Karpas-422 (cell line): ENCODE measurements around the gene DRC1. TPM values are rescaled to one million over a fixed set of nuclear protein-coding genes. Genes with fewer than 3 reads are reported as not detected.
A peak's percentile ranks its signal among the peaks of the same experiment; 100 is the strongest.

Experiments used
- DNase-seq: peaks from one replicate; pipeline ENCODE4 v3.0.0-alpha.2; 2015
- H2AFZ ChIP-seq: fragments of 200-600 bp; sonication (generic); 2 replicates; pipeline ENCODE4 v1.6.1; 2014; ENCODE audit warnings: antibody characterized with exemption, low read length, mixed read lengths
- H3K27ac ChIP-seq: fragments of 200-600 bp; sonication (generic); 2 replicates; pipeline ENCODE4 v1.5.1; 2014; ENCODE audit warnings: mild to moderate bottlenecking, low read length, moderate library complexity
- H3K27me3 ChIP-seq: fragments of 200-600 bp; sonication (generic); 2 replicates; pipeline ENCODE4 v1.6.1; 2014; ENCODE audit warnings: low read length, mixed read lengths
- H3K36me3 ChIP-seq: fragments of 200-600 bp; sonication (generic); 2 replicates; pipeline ENCODE4 v1.6.1; 2014; ENCODE audit warnings: low read length, mixed read lengths; ENCODE audit not compliant: insufficient read depth
- H3K4me1 ChIP-seq: fragments of 200-600 bp; sonication (generic); 2 replicates; pipeline ENCODE4 v1.6.1; 2014; ENCODE audit warnings: mild to moderate bottlenecking, low read length, mixed read lengths
- H3K4me2 ChIP-seq: fragments of 200-600 bp; sonication (generic); 2 replicates; pipeline ENCODE4 v1.6.1; 2014; ENCODE audit warnings: low read length, low read depth, mild to moderate bottlenecking; ENCODE audit not compliant: poor library complexity, severe bottlenecking
- H3K4me3 ChIP-seq: fragments of 200-600 bp; sonication (generic); 2 replicates; pipeline ENCODE4 v1.5.1; 2014; ENCODE audit warnings: mild to moderate bottlenecking, antibody characterized with exemption, low read length, mixed read lengths
- H3K79me2 ChIP-seq: fragments of 200-600 bp; sonication (generic); 2 replicates; pipeline ENCODE4 v1.6.1; 2014; ENCODE audit warnings: mild to moderate bottlenecking, low read length, mixed read lengths
- H3K9ac ChIP-seq: fragments of 200-600 bp; sonication (generic); 2 replicates; pipeline ENCODE4 v1.6.0; 2014; ENCODE audit warnings: low read length
- H3K9me2 ChIP-seq: fragments of 200-600 bp; sonication (generic), shearing (Covaris generic); replicated peaks from 2 replicates; pipeline ENCODE4 v1.6.0; 2014; ENCODE audit warnings: mild to moderate bottlenecking, low read length, moderate library complexity; ENCODE audit not compliant: insufficient read depth
- H3K9me3 ChIP-seq: fragments of 300-700, 200-600 bp; sonication (generic); 2 replicates; pipeline ENCODE4 v1.6.1; 2014; ENCODE audit warnings: low read length, mixed read lengths
- H4K20me1 ChIP-seq: fragments of 200-600 bp; sonication (generic); 2 replicates; pipeline ENCODE4 v1.6.1; 2014; ENCODE audit warnings: mild to moderate bottlenecking, antibody characterized with exemption, low read length, low read depth; ENCODE audit not compliant: insufficient read depth
- total RNA-seq: library from RNA; depleted of rRNA; stranded (reverse); fragments of >200 nt; shearing (Covaris generic); gene quantifications from 2 replicates; pipeline ENCODE4 v1.2.3, GENCODE V29; 2014; ENCODE audit warnings: low replicate concordance

The DRC1 gene
- total RNA-seq, 1 experiment from 2014 or later, result not detected

- Histone ChIP-seq H3K9me2 (no peaks in the 10 kb centered on the region), H3K9me3 (no peaks in the 10 kb centered on the region), H2AFZ (no peak overlapping the region), H3K4me3 (no peak overlapping the region), H3K4me2 (no peak overlapping the region), H3K9ac (no peak overlapping the region), H3K27me3 (no peaks in the 10 kb centered on the region), H3K4me1 (no peaks in the 10 kb centered on the region), H3K36me3 (no peaks in the 10 kb centered on the region), H4K20me1 (no peaks in the 10 kb centered on the region), H3K79me2 (no peaks in the 10 kb centered on the region), H3K27ac (no peak overlapping the region)
- DNase-seq, result no peak
Observed at GRCh38 chr2:26457695-26458364, 56.1 kb downstream of the DRC1 start.

- peak; percentile 48 for DNase-seq
- H3K27me3 ChIP-seq, result no peaks in the 10 kb centered on the region
- H3K79me2 ChIP-seq, result no peaks in the 10 kb centered on the region
- H3K9me2 ChIP-seq, result no peaks in the 10 kb centered on the region
- no peaks in the 10 kb centered on the region for H3K9me3 ChIP-seq
- H4K20me1 ChIP-seq, result no peaks in the 10 kb centered on the region
- H3K4me2 ChIP-seq, result no peak overlapping the region
- H3K36me3 ChIP-seq, result no peaks in the 10 kb centered on the region
- no peak overlapping the region for H3K9ac ChIP-seq
- H3K4me1 ChIP-seq, result no peaks in the 10 kb centered on the region
- no peak overlapping the region for H3K4me3 ChIP-seq
- no peak overlapping the region for H3K27ac ChIP-seq
- no peak overlapping the region for H2AFZ ChIP-seq
Observed at GRCh38 chr2:26458365-26459042, 56.8 kb downstream of the DRC1 start.

GRCh38 chr2:26459991-26460612 is 58.4 kb downstream of the DRC1 start:
- Histone ChIP-seq H3K9me2 (no peaks in the 10 kb centered on the region), H4K20me1 (no peaks in the 10 kb centered on the region), H3K4me1 (no peaks in the 10 kb centered on the region), H3K27ac (no peak overlapping the region), H2AFZ (no peak overlapping the region), H3K27me3 (no peaks in the 10 kb centered on the region), H3K4me2 (no peak overlapping the region), H3K4me3 (no peak overlapping the region), H3K79me2 (no peaks in the 10 kb centered on the region), H3K9ac (no peak overlapping the region), H3K9me3 (no peaks in the 10 kb centered on the region), H3K36me3 (no peaks in the 10 kb centered on the region)
- DNase-seq, result no peak

GRCh38 chr2:26460613-26461031 is 58.9 kb downstream of the DRC1 start:
- no peak overlapping the region for H3K27ac ChIP-seq
- no peak overlapping the region for H2AFZ ChIP-seq
- no peak overlapping the region for H3K4me2 ChIP-seq
- no peak for DNase-seq
- H3K4me3 ChIP-seq, result no peak overlapping the region
- H3K27me3 ChIP-seq, result no peaks in the 10 kb centered on the region
- no peaks in the 10 kb centered on the region for H3K4me1 ChIP-seq
- H3K79me2 ChIP-seq, result no peaks in the 10 kb centered on the region
- H3K9me2 ChIP-seq, result no peaks in the 10 kb centered on the region
- no peaks in the 10 kb centered on the region for H3K36me3 ChIP-seq
- no peaks in the 10 kb centered on the region for H4K20me1 ChIP-seq
- H3K9me3 ChIP-seq, result no peaks in the 10 kb centered on the region
- H3K9ac ChIP-seq, result no peak overlapping the region

- Histone ChIP-seq H3K27ac (no peak overlapping the region), H2AFZ (no peak overlapping the region), H3K27me3 (no peaks in the 10 kb centered on the region), H3K4me3 (no peak overlapping the region), H3K9me2 (no peaks in the 10 kb centered on the region), H3K36me3 (no peaks in the 10 kb centered on the region), H3K79me2 (no peaks in the 10 kb centered on the region), H3K4me2 (no peak overlapping the region), H3K9ac (no peak overlapping the region), H3K9me3 (no peaks in the 10 kb centered on the region), H4K20me1 (no peaks in the 10 kb centered on the region), H3K4me1 (no peaks in the 10 kb centered on the region)
- DNase-seq, result no peak
Observed at GRCh38 chr2:26461601-26462023, 59.9 kb downstream of the DRC1 start.

- Histone ChIP-seq H3K9me2 (no peaks in the 10 kb centered on the region), H3K79me2 (no peaks in the 10 kb centered on the region), H3K4me3 (no peak overlapping the region), H3K4me2 (no peak overlapping the region), H3K36me3 (no peaks in the 10 kb centered on the region), H3K9me3 (no peaks in the 10 kb centered on the region), H3K27ac (no peak overlapping the region), H3K9ac (no peak overlapping the region), H2AFZ (no peak overlapping the region), H4K20me1 (no peaks in the 10 kb centered on the region), H3K27me3 (no peaks in the 10 kb centered on the region), H3K4me1 (no peaks in the 10 kb centered on the region)
- no peak for DNase-seq
Observed at GRCh38 chr2:26462100-26462499, 60.4 kb downstream of the DRC1 start.

GRCh38 chr2:26462511-26463243 is 61.0 kb downstream of the DRC1 start:
- Histone ChIP-seq H3K9me2 (no peaks in the 10 kb centered on the region), H3K9ac (no peak overlapping the region), H3K4me2 (no peak overlapping the region), H3K36me3 (no peaks in the 10 kb centered on the region), H3K27ac (no peak overlapping the region), H3K4me3 (no peak overlapping the region), H4K20me1 (no peaks in the 10 kb centered on the region), H3K9me3 (no peaks in the 10 kb centered on the region), H3K79me2 (no peaks in the 10 kb centered on the region), H2AFZ (no peak overlapping the region), H3K27me3 (no peaks in the 10 kb centered on the region), H3K4me1 (no peaks in the 10 kb centered on the region)
- peak; percentile 68 for DNase-seq
